HPDE6-E6E7 (cell line): ENCODE results near the gene ZMAT2.
"Not testable (repeated sequence)": the region's sequence is repeated elsewhere in the genome, so short reads cannot be mapped to it uniquely, and the experiment has no call there.

Experiments used
- DNase-seq: peaks from one replicate; pipeline ENCODE4 v3.0.0; 2011; ENCODE audit warnings: missing footprints; ENCODE audit errors: extremely low spot score

Gene ZMAT2, protein sequence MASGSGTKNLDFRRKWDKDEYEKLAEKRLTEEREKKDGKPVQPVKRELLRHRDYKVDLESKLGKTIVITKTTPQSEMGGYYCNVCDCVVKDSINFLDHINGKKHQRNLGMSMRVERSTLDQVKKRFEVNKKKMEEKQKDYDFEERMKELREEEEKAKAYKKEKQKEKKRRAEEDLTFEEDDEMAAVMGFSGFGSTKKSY

DNA sequence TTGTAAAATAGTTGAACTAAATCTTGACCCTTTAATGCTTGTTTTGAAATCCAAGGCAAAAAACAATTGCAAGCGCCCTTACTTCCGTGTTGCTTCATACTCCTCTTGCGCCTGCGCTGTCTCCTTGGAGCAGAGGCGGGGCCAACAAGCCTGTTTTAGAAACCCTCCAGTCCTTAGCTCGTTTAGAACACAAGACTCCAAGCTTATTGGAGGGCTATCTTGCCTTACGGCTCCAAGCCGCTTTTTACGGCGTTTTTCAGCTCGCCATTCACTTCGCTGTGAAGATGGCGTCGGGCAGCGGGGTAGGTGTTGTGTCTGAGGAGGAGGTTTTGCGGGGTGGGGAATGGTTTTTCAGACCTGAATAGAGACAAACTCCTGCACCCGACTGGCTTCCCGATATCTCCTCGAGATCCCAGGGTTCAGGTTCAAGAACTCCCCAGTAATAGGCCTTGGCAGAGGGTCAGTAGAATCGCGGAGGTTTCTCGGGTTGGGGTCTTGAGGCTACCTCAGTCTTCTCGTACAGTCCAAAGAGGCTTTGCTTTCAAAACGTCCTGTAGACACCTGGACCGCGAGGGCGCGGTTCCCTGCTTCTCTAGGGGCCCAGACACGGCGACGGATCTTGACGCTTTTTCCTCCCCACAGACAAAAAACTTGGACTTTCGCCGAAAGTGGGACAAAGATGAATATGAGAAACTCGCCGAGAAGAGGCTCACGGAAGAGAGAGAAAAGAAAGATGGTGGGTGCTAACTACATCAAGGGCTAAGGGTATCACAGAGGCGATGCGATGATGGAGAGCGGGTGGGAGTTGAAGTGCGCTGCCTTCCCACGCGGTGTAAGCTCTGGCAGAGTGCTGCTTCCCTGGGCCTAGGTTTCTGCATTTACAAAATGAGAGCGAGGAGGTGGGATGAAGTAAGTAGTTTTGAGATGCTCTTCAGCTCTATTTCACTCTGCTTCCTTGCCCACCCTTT is at the start of gene ZMAT2:
ZMAT2 (plus strand) TSS at position 271 of the 968 bp plus-strand sequence; CDS start at position 285, 14 bp downstream.
- DNase-seq, result peak; percentile 94

DNA sequence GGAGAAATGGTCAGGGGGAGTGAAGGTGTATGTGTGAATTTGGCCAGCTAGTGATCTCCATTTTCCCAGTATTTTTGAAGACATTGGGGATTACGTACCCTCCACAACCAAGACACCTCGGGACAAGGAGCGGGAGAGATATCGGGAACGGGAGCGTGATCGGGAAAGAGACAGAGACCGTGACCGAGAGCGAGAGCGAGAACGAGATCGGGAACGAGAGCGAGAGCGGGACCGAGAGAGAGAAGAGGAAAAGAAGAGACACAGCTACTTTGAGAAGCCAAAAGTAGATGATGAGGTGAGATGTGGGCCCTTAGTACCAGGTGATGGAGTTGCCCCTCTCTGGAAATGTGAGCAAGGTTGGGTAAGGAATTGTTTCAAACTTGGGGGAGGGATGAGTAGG is 41.4 kb upstream of the ZMAT2 start:
- DNase-seq, result no peak

DNA sequence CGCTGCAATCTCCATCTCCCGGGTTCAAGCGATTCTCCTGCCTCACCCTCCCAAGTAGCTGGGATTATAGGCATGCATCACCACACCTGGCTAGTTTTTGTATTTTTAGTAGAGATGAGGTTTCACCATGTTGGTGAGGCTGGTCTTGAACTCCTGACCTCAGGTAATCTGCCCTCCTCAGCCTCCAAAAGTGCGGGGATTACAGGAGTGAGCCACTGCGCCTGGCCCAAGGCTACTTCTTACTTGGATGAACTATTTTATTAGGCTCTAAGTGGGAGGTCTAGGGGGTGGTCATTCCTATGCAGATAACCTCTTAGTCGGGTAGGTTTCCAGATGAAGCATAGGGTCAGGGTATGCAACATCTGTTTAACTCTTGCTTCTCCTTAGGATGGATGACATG is 39.9 kb upstream of the ZMAT2 start:
- not testable (repeated sequence) for DNase-seq

DNA sequence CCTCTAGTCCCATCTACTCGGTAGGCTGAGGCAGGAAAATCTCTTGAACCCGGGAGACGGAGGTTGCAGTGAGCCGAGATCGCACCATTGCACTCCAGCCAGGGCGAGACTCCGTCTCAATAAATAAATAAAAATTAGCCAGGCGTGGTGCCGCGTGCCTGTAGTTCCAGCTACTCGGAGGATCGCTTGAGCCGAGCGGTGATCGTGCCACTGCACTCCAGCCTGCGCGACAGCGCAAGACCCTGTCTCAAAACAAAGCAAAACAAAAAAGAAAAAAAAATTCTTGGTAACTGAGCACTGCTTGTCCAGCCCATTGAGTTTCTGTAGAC is 36.3 kb upstream of the ZMAT2 start:
- no peak for DNase-seq

DNA sequence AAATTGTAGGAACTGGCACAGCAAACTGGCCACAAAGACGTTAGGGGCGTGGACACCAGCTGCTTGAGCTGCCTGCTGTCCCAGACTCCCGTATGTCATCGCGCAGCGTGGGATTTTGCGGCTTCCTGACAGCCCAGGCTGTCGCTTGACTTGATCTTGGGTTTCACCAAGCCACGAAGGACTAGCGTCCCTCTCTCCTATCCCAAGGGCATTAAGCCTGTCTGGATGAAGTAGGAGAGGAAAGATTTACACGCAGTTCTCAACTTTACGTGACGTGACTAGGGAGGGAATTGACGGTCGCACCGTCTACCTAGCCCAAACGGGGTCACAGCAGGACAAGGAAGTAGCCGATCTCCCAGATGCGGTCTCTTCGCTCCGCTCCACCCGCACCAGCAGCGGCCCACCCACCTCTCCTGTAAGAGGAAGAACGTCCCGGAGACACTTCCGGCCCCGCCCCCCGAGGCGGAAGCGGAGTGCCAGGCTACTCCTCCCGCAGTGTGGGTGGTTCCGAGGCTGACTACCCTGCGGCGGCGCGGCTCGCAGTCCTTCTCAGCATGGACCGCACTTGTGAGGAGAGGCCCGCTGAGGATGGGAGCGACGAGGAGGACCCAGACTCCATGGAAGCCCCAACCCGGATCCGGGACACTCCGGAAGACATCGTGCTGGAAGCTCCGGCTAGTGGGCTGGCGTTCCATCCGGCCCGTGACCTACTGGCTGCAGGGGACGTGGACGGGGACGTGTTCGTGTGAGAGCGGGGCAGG is 35.7 kb upstream of the ZMAT2 start, which contains the start of gene WDR55:
WDR55 (plus strand) TSS at position 546 of the 761 bp plus-strand sequence; CDS start at position 555, 9 bp downstream.
- peak; percentile 96 for DNase-seq

DNA sequence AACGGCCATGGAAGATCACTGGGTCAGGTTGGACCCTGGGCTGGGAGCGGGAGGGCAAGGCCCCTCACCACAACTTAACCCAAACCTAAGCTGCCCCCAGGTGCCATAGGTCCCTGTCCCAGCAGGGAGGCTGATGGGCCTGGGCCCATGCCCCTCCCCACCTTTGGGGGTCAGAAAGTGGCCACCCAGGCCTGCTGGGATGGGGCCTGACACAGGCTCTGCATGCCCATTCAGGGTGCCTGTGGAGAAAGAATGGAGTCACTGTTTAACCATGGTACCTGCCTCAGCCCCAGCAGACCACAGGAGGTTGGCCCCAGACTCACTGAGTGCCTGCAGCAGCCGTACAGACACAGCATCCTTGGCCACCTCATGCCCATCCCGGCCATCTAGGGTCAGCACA is 29.2 kb upstream of the ZMAT2 start:
- not testable (repeated sequence) for DNase-seq

DNA sequence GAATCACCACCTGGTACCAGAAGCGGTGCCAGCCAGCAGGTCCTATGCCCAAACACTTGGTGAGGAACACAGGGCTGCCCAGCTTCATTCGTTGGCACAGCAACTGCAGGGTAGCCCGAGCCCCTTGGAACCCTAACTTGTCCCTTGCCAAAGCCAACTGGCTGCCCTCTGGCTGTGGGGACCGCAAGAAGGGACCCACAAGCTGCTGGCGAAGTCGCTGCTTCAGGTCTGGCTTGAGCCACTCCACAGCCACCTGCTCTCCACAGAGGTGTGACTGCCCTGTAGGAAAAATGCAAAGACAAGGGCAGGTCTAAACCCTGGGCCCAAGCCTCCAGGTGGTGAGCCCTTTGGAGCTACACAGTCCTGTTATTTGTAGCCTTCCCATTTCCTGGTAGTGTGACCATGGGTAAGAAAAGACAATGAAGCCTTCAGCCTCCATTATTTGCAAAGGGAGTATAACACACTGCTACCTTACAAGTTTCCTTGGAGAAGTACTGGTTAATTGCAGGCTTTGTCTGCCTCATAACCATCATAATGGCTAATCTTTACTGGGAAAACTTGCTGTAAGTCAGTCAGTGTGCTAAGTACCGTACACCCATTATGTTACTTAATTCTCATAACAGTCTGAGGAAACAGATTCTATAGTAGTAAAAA is 28.6 kb upstream of the ZMAT2 start:
- no peak for DNase-seq

DNA sequence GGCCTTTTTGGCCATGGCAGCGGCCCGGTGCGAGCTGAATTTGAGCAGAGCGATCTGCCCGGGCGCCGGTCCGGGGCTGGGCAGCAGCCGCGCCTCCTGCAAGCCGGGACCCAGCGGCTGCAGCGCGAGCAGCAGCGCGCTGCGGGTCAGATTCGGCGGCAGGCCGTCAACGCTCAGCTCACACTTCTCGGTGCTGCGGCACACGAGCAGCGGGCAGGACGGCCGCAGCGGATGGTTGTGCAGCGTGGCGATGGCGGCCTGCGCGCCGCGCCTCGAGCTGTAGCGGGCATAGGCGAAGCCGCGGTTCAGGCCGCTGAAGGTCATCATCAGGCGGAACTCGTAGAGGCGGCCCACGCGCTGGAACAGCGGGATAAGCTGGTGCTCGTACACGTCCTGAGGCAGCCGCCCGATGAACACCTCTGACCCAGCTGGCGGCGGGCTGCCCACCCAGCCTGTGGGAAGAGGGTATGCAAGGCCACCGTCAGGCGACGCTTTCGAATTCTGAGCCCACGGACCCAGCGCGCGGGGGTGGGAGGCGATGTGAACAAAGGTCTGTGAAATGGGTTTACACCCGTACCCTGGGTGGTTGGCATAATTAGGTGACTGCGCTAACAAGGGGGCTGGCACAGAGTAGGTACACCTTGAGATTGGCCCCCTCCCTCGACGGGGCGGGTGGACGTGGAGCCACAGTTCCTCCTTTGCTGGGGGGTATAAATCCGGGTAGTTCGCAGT is 27.6 kb upstream of the ZMAT2 start:
- no peak for DNase-seq

DNA sequence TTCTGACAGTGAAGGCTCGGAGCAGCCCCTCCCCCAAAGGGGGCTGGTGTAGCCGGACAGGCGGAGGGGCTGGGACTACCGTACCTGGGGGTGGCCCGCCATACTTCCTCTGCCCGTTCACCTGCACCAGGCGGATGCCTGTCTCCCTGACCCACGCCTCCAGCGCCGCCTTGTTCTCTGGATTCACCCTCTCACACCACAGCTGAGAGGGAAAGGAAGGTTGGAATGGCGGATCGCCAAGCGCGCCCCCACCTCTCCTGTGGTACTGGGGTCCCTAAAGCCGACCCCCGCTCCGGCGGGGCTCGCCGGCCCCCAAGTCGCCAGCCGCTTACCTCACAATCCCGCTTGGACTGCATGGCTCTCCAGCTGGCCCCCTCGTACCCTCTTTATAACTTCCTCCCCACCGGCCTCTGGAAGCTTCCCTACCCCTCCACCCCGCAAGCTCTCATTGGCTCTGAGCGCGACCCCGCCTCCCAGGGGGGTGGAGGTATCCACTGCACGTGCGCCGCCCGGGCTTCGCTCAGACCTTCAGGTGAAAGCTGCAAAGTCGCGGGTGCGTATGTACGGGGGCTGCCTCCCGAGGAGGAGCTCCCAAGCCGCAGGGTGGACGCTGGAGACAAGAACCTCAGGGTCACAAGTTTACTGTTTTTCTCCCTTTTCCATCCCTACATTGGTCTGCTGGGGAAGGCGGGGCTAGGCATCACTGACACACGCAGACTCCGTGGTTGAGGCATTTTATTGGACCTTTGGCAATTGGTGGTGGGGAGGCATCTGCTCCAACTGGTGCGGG is 26.9 kb upstream of the ZMAT2 start, which contains the start of gene DND1:
DND1 (minus strand) TSS at position 390 of the 790 bp plus-strand sequence; CDS start at position 356, 34 bp downstream.
- no peak for DNase-seq

DNA sequence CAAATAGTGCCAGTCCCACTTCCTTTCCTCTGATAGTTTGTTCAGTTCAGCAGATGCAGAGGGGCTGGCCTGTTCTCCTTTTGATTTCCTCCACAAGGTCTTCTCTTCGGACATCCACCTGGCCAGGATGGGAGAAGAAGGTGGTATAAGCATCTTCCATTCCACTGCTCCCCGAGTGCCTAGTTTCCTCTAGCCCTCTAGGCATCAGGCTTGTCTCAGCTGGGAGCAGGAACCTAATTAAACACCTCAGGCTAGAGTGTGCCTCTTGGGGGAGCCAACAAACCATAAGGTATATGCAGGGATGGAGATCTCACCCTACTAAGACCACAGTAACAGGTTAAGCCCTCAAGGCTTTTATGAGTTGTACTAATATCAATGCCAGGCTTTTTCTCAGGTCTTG is 26.0 kb upstream of the ZMAT2 start:
- no peak for DNase-seq

DNA sequence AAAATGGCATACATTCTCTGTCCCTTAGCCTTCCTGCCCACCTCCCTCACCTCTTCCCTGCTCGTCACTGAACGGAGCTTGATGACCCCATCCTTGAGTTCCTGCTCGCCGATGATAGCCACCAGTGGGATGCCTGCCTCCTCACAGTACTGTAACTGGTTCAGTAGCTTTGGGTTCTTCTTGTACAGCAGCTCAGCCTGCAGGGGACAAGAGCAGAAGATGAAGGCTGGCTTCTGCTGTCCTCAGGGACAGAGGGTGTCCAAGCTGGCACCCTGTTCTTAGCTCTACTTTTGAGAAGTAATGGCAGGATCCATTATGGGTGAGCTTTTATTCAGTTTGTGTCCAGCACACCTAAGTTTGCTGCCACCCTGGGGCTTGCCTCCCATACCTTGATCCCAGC is 25.6 kb upstream of the ZMAT2 start:
- no peak for DNase-seq

DNA sequence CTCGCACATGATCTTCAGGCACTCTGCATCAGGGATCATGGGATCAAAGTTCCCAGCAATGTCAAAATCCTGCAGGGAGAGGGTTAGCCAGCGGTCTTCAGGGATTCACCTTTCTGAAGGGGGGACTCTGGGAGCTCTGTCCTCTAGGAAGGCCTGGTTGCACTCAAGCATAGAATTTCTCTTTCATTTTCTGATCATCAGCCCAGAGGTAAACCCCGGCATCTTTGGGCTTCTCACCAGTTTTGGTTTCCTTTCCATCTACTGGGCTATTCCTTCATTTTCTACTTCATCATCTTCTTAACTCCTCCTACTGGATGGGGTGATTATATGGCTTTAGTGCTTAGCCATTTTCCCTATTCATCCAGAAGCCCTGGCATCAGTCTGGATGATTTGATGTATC is 22.3 kb upstream of the ZMAT2 start:
- DNase-seq, result no peak

DNA sequence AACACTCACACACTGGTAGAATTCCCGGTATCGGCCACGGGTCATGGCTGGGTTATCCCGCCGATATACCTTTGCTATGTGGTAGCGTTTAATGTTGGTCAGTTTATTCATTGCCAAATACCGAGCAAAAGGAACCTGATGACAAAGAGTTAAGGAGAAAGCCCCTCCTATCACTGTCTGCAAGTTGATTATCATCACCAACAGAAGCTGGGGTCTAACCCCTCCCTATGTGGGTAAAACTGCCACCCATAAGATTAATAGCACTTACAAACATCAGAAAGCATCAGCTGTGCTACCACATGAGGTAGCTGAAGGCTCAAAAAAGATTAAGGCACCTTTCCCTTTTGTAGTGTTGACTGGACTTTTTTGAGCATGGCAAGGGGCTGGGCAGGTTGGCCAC is 21.3 kb upstream of the ZMAT2 start:
- no peak for DNase-seq

DNA sequence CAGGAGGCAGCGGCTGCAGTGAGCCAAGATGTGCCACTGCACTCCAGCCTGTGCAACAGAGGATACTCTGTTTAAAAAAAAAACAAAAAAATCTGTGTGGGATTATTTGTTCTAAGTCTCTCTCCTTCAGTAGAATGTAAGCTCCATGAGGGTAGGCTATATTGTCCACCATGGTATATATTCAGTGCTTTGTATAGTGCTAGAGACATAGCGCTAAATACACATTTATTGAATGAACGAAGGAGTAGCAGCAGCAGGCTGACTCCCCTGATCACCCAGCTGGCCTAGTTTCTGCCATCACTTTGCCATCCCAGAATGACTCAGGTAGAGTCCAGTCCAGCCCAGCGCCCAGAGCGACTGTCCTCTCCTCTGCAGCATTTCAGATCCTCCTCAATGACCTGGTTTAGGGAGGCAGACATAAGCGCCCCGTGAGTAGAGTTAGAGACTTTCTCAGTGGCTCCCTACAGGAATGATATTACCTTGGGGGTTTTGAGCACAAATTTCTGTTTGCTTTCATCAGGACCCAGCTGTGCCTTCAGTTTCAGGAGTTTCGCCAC is 9.8 kb upstream of the ZMAT2 start:
- no peak for DNase-seq

DNA sequence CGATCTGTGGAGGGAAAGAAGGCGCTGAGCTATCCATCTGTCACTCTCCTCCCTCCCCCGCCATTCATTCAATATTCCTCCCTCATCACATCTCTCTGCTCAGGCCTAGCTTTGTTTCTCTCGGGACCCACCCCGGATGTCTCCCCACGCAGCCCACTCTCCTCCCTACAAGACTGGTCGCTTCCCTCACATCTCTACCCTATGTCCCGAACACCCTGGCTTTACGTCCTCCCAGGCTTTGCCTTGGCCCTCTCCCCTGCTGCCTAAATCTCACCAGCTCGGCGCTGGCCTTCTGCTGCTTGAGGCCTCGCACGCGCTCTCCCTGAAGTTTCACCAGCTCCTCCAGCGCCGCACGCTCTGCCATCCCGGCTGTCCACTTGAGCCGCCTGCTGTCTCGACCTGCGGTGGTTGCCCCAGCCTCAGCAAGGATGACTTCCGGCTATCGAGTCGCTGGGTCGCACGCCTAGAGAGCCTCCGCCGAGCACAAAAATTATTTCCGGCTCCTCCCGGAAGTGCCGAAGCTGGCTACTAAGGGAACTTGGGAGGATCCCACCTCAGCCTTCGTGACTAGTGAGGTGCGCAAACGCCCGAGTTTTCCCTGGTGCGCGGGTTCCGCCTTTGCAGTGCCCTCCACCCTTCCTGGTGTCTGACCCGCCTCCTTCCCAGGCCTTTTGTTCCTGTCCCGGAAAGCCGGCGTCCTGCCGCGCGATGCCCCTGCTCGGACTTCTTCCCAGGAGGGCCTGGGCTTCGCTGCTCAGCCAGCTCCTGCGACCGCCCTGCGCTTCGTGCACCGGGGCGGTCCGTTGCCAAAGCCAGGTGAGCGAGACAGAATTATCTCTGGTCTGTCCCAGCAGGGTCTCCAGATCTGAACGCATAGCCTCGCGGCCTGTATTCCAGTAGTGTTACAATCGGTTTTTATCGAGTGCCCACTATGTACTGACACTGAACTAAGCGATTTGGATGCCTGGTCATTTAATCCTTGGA is 9.0 kb upstream of the ZMAT2 start, which contains the start of the genes HARS1 and HARS2:
HARS1 (minus strand) TSS at position 430 of the 984 bp plus-strand sequence; CDS start at position 364, 66 bp downstream.
HARS2 (plus strand) TSS at position 515 of the 984 bp plus-strand sequence; CDS start at position 709, 194 bp downstream.
- DNase-seq, result peak; percentile 96

DNA sequence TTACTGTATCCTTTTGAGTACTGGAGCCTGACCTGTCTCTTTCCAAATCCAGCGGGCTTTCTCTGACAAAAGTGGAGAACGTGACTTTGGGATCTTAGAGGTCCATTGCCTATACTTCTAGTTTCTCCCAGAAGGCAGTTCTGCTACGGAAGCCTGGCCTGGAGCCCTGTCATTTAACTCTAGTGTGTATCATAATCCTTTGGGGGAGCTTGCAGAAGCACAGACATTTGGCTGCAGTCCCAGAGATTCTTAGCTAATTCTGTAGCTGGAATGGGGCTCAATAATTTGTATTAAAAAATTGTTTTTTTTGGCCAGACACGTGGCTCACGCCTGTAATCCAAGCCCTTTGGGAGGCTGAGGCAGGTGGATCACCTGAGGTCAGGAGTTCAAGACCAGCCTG is 6.0 kb upstream of the ZMAT2 start:
- DNase-seq, result no peak

DNA sequence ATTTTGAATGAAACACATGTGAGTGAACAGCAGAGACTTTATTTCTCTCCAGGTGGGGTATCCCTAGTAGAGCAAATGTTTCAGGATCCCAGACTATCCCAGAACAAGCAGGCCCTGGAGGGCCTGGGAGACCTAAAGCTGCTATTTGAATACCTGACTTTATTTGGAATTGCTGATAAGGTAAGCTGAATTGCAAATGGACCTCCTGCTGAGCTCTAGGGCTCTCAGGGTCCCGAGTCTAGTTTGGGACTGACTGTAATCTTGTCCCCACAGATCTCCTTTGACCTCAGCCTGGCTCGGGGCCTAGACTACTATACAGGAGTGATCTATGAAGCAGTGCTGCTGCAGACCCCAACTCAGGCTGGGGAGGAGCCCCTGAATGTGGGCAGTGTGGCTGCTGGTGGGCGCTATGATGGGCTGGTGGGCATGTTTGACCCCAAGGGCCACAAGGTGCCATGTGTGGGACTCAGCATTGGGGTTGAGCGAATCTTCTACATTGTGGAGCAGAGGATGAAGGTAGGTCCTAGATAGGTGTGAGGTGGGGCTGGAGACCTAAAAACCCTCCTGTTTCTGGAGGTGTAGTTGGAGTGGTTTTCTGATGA is 3.3 kb upstream of the ZMAT2 start:
- DNase-seq, result no peak

DNA sequence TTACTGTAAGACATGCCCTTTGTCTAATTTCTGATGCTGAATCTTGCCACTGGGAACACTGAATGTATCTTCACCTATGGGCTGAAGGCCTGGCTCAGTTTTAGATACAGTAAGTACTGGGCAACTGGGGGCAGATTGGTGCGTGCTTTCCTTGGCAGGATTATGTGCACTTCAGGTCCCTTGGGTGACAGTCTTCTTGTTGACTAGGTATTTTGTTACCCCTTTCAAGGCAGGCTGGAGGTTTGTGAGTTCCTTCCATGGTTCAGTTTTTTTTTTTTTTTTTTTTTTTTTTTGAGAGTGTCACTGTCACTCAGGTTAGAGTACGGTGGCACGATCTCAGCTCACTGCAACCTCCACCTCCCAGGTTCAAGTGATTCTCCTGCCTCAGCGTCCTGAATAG is 7.6 kb downstream of the ZMAT2 start:
- DNase-seq, result no peak
